HK-2 (cell line): Measurements from ENCODE around the gene ACOT2.

Experiments
- DNase-seq: peaks from one replicate; pipeline ENCODE4 v3.0.0-alpha.2; 2018; ENCODE audit not compliant: unreplicated experiment

ACOT2 gene

GRCh38 chr14:73613419-73613963 lies 44.5 kb downstream of the ACOT2 start:
- no peak for DNase-seq

DNA sequence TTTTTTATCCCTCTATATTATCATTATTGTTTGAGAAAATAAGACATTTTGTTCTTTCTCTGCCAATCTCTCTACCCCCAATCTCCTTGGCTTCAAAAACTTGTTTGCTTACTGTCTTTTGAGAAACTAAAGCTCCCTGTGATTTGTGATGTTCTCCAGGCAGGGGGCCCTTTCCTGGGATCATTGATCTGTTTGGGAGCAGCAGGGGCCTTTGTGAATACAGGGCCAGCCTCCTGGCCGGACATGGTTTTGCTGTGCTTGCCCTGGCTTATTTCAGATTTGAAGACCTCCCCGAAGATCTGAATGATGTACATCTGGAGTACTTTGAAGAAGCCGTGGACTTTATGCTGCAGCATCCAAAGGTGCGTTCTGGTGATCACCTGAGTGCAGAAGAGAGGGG lies 47.8 kb downstream of the ACOT2 start:
- no peak for DNase-seq

DNA sequence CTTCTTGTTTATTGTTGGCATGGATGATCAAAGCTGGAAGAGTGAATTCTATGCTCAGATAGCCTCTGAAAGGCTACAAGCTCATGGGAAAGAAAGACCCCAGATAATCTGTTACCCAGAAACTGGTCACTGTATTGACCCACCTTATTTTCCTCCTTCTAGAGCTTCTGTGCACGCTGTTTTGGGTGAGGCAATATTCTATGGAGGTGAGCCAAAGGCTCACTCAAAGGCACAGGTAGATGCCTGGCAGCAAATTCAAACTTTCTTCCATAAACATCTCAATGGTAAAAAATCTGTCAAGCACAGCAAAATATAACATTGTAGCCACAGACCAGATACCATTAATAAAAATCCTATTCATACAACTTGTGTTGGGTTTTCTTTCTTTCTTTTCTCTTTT lies 50.5 kb downstream of the ACOT2 start:
- no peak for DNase-seq

GRCh38 chr14:73620268-73620667 lies 51.3 kb downstream of the ACOT2 start:
- DNase-seq, result no peak

DNA sequence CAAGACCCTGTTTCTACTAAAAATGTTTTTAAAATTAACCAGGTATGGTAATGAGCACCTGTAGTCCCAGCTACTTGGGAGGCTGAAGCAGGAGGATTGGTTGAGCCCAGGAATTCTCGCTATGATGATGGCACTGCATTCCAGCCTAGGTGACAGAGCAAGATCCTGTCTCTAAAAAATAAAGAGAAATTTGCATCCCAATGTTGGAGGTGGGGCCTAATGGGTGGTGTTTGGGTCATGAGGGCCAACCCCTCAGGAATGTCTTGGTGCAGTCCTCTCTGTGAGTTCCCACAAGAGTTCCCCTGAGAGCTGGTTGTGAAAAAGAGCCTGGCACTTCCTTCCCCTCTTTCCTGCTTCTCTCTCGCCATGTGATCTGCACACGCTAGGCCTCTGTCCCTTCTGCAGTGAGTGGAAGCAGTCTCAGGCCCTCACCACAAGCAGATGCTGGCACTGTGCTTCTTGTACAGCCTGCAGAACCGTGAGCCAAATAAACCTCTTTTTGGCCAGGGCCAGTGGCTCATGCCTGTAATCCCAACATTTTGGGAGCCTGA lies 54.6 kb downstream of the ACOT2 start:
- DNase-seq, result no peak
